Erythroblast (primary cell): Measurements from ENCODE around the gene ZNF124.
"Not testable (repeated sequence)": the region's sequence is repeated elsewhere in the genome, so short reads cannot be mapped to it uniquely, and the experiment has no call there.

Source experiments
- GATA1 ChIP-seq: IDR thresholded peaks from 2 replicates; pipeline ENCODE4 v1.6.1; 2011; ENCODE audit warnings: low read depth, mild to moderate bottlenecking, control low read depth, low read length, moderate library complexity
- POLR2A ChIP-seq: IDR thresholded peaks from 2 replicates; pipeline ENCODE4 v1.6.1; 2011; ENCODE audit warnings: mild to moderate bottlenecking, low read length

DNA sequence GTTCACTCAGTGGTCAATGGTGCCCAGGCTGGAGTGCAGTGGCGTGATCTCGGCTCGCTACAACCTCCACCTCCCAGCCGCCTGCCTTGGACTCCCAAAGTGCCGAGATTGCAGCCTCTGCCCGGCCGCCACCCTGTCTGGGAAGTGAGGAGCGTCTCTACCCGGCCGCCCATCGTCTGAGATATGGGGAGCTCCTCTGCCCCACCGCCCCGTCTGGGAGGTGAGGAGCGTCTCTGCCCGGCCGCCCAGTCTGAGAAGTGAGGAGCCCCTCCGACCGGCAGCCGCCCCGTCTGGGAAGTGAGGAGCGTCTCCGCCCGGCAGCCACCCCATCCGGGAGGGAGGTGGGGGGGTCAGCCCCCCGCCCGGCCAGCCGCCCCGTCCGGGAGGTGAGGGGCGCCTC lies 48.5 kb upstream of the ZNF124 start:
- not testable (repeated sequence) for TF ChIP-seq POLR2A, GATA1
